Esophagus squamous epithelium (tissue), 4 donors: Measurements from ENCODE around the gene B4GALT4.

ENCODE experiments used
- POLR2A ChIP-seq, 4 donors: fragments of 450-650 bp; IDR thresholded peaks; one replicate each; pipeline ENCODE4 v1.6.1; 2017; ENCODE audit warnings: antibody characterized with exemption in 4 of 4, mild to moderate bottlenecking in 4 of 4, moderate library complexity in 3 of 4
- TF ChIP-seq, protein P1 (sequence below), 6 experiments: fragments of 450-650 bp in 4 of 6; fragments of 200-600 bp in 2 of 6; sonication (generic) in 2 of 6; IDR thresholded peaks; one replicate each; pipeline ENCODE4 v1.5.1; 2016 to 2019; ENCODE audit warnings: antibody characterized with exemption in 6 of 6, mild to moderate bottlenecking in 4 of 6, moderate library complexity in 4 of 6

DNA sequence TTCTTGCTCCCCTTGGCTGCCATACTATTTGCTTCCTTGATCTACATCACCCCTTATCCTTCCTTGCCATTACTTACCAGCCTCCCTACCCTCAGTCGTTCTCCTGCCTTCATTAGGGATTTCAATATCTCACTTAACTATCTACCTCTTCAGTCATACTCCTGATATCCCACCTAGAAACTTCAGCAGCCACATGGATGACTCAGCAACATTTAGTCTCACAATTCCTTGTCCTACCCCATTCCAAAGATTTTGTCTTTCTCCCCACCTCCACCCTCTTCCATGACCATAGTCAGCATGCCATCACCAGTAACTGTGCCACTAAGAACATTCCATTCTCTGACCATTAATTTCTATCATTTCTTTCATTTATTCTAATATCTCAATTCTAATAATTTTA lies 48.9 kb downstream of the B4GALT4 start:
- TF ChIP-seq, protein P1, sequence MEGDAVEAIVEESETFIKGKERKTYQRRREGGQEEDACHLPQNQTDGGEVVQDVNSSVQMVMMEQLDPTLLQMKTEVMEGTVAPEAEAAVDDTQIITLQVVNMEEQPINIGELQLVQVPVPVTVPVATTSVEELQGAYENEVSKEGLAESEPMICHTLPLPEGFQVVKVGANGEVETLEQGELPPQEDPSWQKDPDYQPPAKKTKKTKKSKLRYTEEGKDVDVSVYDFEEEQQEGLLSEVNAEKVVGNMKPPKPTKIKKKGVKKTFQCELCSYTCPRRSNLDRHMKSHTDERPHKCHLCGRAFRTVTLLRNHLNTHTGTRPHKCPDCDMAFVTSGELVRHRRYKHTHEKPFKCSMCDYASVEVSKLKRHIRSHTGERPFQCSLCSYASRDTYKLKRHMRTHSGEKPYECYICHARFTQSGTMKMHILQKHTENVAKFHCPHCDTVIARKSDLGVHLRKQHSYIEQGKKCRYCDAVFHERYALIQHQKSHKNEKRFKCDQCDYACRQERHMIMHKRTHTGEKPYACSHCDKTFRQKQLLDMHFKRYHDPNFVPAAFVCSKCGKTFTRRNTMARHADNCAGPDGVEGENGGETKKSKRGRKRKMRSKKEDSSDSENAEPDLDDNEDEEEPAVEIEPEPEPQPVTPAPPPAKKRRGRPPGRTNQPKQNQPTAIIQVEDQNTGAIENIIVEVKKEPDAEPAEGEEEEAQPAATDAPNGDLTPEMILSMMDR (IDR thresholded peaks at IDR 0.05), result no peak
- no peak for TF ChIP-seq POLR2A (IDR thresholded peaks at IDR 0.05)
